Measurements from ENCODE around the gene SMIM44.

SMIM44 gene

GRCh38 chr19:3526507-3527237 is 43.4 kb upstream of the SMIM44 start:
- ATAC-seq = no peak
- TF ChIP-seq SNAI2 (CRISPR knock-in tag; IDR thresholded peaks at IDR 0.05) (no peak), ZNF565 (CRISPR knock-in tag; conservative IDR thresholded peaks at IDR 0.05; ENCODE audit: low read depth) (no peak), BACH2 (CRISPR knock-in tag; IDR thresholded peaks at IDR 0.05; ENCODE audit: borderline replicate concordance) (no peak)

DNA sequence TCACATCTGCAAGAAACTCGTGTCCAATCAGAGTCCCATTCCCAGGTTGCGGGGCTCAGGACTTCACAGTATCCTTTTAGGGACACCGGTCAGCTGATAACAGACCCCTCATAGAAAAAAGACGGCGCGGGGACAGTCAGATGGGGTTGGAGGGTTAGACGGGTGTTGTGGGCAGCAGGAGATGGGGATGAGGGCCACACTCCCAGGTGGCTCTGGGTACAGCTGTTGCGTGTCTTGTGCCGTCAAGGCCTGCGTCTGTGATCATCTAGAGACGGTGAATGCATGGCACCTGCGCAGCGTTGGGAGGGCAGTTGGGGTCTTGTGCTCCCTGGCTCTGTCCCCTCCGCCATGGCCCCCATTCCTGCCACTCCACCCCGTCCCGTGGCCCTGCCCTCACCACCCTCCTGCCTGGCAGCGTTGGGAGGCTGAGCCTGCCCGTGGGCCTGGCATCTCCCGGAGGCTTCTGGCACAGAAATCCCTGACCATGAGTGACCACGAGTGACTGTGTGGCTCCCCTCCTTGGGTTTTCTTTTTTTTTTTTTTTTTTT is 41.7 kb upstream of the SMIM44 start:
- TF ChIP-seq ZFP3 (CRISPR knock-in tag; IDR thresholded peaks at IDR 0.05) = no peak
- TF ChIP-seq ZC3H10 (CRISPR knock-in tag; IDR thresholded peaks at IDR 0.05) = no peak
- TF ChIP-seq GLIS3 (CRISPR knock-in tag; IDR thresholded peaks at IDR 0.05) = no peak
- TF ChIP-seq, protein P1, sequence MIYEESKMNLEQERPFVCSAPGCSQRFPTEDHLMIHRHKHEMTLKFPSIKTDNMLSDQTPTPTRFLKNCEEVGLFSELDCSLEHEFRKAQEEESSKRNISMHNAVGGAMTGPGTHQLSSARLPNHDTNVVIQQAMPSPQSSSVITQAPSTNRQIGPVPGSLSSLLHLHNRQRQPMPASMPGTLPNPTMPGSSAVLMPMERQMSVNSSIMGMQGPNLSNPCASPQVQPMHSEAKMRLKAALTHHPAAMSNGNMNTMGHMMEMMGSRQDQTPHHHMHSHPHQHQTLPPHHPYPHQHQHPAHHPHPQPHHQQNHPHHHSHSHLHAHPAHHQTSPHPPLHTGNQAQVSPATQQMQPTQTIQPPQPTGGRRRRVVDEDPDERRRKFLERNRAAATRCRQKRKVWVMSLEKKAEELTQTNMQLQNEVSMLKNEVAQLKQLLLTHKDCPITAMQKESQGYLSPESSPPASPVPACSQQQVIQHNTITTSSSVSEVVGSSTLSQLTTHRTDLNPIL (CRISPR knock-in tag; IDR thresholded peaks at IDR 0.05; ENCODE audit: low read depth) = no peak
- no peak for TF ChIP-seq SNAI2 (CRISPR knock-in tag; IDR thresholded peaks at IDR 0.05)
- TF ChIP-seq ZNF70 (CRISPR knock-in tag; IDR thresholded peaks at IDR 0.05) = no peak
- TF ChIP-seq ZNF565 (CRISPR knock-in tag; conservative IDR thresholded peaks at IDR 0.05; ENCODE audit: low read depth) = no peak
- TF ChIP-seq, protein P2, sequence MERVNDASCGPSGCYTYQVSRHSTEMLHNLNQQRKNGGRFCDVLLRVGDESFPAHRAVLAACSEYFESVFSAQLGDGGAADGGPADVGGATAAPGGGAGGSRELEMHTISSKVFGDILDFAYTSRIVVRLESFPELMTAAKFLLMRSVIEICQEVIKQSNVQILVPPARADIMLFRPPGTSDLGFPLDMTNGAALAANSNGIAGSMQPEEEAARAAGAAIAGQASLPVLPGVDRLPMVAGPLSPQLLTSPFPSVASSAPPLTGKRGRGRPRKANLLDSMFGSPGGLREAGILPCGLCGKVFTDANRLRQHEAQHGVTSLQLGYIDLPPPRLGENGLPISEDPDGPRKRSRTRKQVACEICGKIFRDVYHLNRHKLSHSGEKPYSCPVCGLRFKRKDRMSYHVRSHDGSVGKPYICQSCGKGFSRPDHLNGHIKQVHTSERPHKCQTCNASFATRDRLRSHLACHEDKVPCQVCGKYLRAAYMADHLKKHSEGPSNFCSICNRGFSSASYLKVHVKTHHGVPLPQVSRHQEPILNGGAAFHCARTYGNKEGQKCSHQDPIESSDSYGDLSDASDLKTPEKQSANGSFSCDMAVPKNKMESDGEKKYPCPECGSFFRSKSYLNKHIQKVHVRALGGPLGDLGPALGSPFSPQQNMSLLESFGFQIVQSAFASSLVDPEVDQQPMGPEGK (CRISPR knock-in tag; IDR thresholded peaks at IDR 0.05; ENCODE audit: borderline replicate concordance) = no peak
- TF ChIP-seq TOX (CRISPR knock-in tag; IDR thresholded peaks at IDR 0.05; ENCODE audit: borderline replicate concordance) = no peak
- no peak for TF ChIP-seq ESRRG (CRISPR knock-in tag; IDR thresholded peaks at IDR 0.05)
- no peak for TF ChIP-seq ARNTL (CRISPR knock-in tag; IDR thresholded peaks at IDR 0.05; ENCODE audit: borderline replicate concordance, low read depth)
- no peak for TF ChIP-seq BACH2 (CRISPR knock-in tag; IDR thresholded peaks at IDR 0.05; ENCODE audit: borderline replicate concordance)
- TF ChIP-seq ZNF8 (CRISPR knock-in tag; IDR thresholded peaks at IDR 0.05) = no peak
- no peak for TF ChIP-seq RARB (CRISPR knock-in tag; IDR thresholded peaks at IDR 0.05)
- no peak for TF ChIP-seq ISL1 (CRISPR knock-in tag; IDR thresholded peaks at IDR 0.05)
- no peak for TF ChIP-seq CSRNP3 (CRISPR knock-in tag; IDR thresholded peaks at IDR 0.05)
- TF ChIP-seq OSR1 (CRISPR knock-in tag; IDR thresholded peaks at IDR 0.05) = no peak
- TF ChIP-seq PPARA (CRISPR knock-in tag; IDR thresholded peaks at IDR 0.05; ENCODE audit: borderline replicate concordance) = no peak
- no peak for ATAC-seq

GRCh38 chr19:3524078-3524842 is 41.0 kb upstream of the SMIM44 start:
- no peak for TF ChIP-seq ISL1 (CRISPR knock-in tag; IDR thresholded peaks at IDR 0.05)
- TF ChIP-seq BACH2 (CRISPR knock-in tag; IDR thresholded peaks at IDR 0.05; ENCODE audit: borderline replicate concordance) = no peak
- TF ChIP-seq ZNF8 (CRISPR knock-in tag; IDR thresholded peaks at IDR 0.05) = no peak
- TF ChIP-seq, protein P2 (CRISPR knock-in tag; IDR thresholded peaks at IDR 0.05; ENCODE audit: borderline replicate concordance) = no peak
- TF ChIP-seq ZC3H10 (CRISPR knock-in tag; IDR thresholded peaks at IDR 0.05) = no peak
- TF ChIP-seq OSR1 (CRISPR knock-in tag; IDR thresholded peaks at IDR 0.05) = no peak
- TF ChIP-seq SNAI2 (CRISPR knock-in tag; IDR thresholded peaks at IDR 0.05) = no peak
- no peak for TF ChIP-seq TCF4 (CRISPR knock-in tag; IDR thresholded peaks at IDR 0.05; ENCODE audit: borderline replicate concordance)
- TF ChIP-seq, protein P1 (CRISPR knock-in tag; IDR thresholded peaks at IDR 0.05; ENCODE audit: low read depth) = no peak
- TF ChIP-seq ZFP3 (CRISPR knock-in tag; IDR thresholded peaks at IDR 0.05) = no peak
- TF ChIP-seq ARNTL (CRISPR knock-in tag; IDR thresholded peaks at IDR 0.05; ENCODE audit: borderline replicate concordance, low read depth) = no peak
- TF ChIP-seq ZNF70 (CRISPR knock-in tag; IDR thresholded peaks at IDR 0.05) = no peak
- no peak for TF ChIP-seq CSDC2 (CRISPR knock-in tag; IDR thresholded peaks at IDR 0.05)
- TF ChIP-seq TOX (CRISPR knock-in tag; IDR thresholded peaks at IDR 0.05; ENCODE audit: borderline replicate concordance) = no peak
- no peak for TF ChIP-seq PPARA (CRISPR knock-in tag; IDR thresholded peaks at IDR 0.05; ENCODE audit: borderline replicate concordance)
- no peak for TF ChIP-seq ZNF565 (CRISPR knock-in tag; conservative IDR thresholded peaks at IDR 0.05; ENCODE audit: low read depth)
- no peak for ATAC-seq

All from SK-N-SH treated with all-trans-retinoic acid at 6 μM for 48 hours (cell line).